T-cell (primary cell): Measurements from ENCODE around the gene MTM1. TPM values are rescaled to one million over a fixed set of nuclear protein-coding genes. Genes with fewer than 3 reads are reported as not detected.

ENCODE experiments used
- ATAC-seq, 4 experiments: fragments of 200-7000 bp in 3 of 4; fragments of 150-1000 bp in 1 of 4; cut with Tn5 transposase; replicated peaks in 1 of 4; 1 replicate in 3 of 4; 2 replicates in 1 of 4; pipeline ENCODE4 v1.10.0; 2021; ENCODE audit warnings: moderate library complexity in 3 of 4, mild to moderate bottlenecking in 2 of 4, moderate number of reproducible peaks in 1 of 4
- CTCF ChIA-PET, 2 donors: fragments of 300-600 bp; sonication (Branson Sonifier 250); formaldehyde crosslinking; loops; one replicate each; lab custom pipeline; 2022; ENCODE audit warnings: antibody characterized with exemption in 2 of 2; lab: Charles Lee
- POLR2A ChIA-PET, 2 donors: fragments of 300-600 bp; sonication (Branson Sonifier 250); formaldehyde crosslinking; loops; one replicate each; lab custom pipeline; 2022; ENCODE audit warnings: antibody characterized with exemption in 2 of 2; lab: Charles Lee
- DNase-seq, 35 experiments: peaks; one replicate each; pipeline versions ENCODE4 v3.0.0 to v3.0.0-alpha.2; 2013 to 2023
- H3K27ac ChIP-seq: one replicate; pipeline ENCODE4 v1.5.1; 2013; ENCODE audit warnings: low read length
- H3K27me3 ChIP-seq, 2 experiments: replicated peaks in 1 of 2; 1 replicate in 1 of 2; 2 replicates in 1 of 2; pipeline versions ENCODE4 v1.6.1 to v1.7.0; 2013; ENCODE audit warnings: low read length in 1 of 2, mixed read lengths in 1 of 2; ENCODE audit not compliant: control insufficient read depth in 2 of 2, insufficient read depth in 2 of 2; ENCODE audit errors: extremely low read depth in 1 of 2
- H3K36me3 ChIP-seq, 2 donors: 1 replicate in 1 of 2; 2 replicates in 1 of 2; pipeline versions ENCODE4 v1.6.1 to v1.7.0; 2013; ENCODE audit warnings: low read length in 1 of 2; ENCODE audit not compliant: control insufficient read depth in 2 of 2, insufficient read depth in 1 of 2; ENCODE audit errors: extremely low read depth in 1 of 2
- H3K4me1 ChIP-seq, 2 experiments: 1 replicate in 1 of 2; 2 replicates in 1 of 2; pipeline versions ENCODE4 v1.6.1 to v1.7.0; 2013; ENCODE audit warnings: low read length in 2 of 2, mixed read lengths in 1 of 2; ENCODE audit not compliant: insufficient read depth in 2 of 2, control insufficient read depth in 1 of 2; ENCODE audit errors: extremely low read depth in 1 of 2
- H3K4me3 ChIP-seq, 2 donors: 1 replicate in 1 of 2; 2 replicates in 1 of 2; pipeline versions ENCODE4 v1.5.1 to v1.7.0; 2013; ENCODE audit warnings: mild to moderate bottlenecking in 2 of 2, low read length in 1 of 2, moderate library complexity in 1 of 2; ENCODE audit not compliant: control insufficient read depth in 1 of 2; ENCODE audit errors: extremely low read depth in 1 of 2
- H3K9me3 ChIP-seq: 2 replicates; pipeline ENCODE4 v1.7.0; 2013
- H3K27ac Mint-ChIP-seq, 2 donors: one replicate each; pipeline ENCODE4 v1.8.0; 2020 to 2021; ENCODE audit warnings: mild to moderate bottlenecking in 2 of 2, mixed read lengths in 2 of 2
- H3K27me3 Mint-ChIP-seq, 2 donors: one replicate each; pipeline ENCODE4 v1.8.0; 2021 to 2022; ENCODE audit warnings: mixed read lengths in 2 of 2
- H3K36me3 Mint-ChIP-seq: one replicate; pipeline ENCODE4 v1.8.0; 2021; ENCODE audit warnings: mixed read lengths
- H3K4me1 Mint-ChIP-seq, 3 donors: one replicate each; pipeline ENCODE4 v1.8.0; 2020 to 2022; ENCODE audit warnings: mixed read lengths in 3 of 3, mild to moderate bottlenecking in 1 of 3
- H3K4me3 Mint-ChIP-seq, 3 donors: one replicate each; pipeline ENCODE4 v1.8.0; 2020 to 2022; ENCODE audit warnings: mild to moderate bottlenecking in 3 of 3, mixed read lengths in 3 of 3, moderate library complexity in 3 of 3
- H3K9me3 Mint-ChIP-seq, 3 donors: one replicate each; pipeline ENCODE4 v1.8.0; 2020 to 2022; ENCODE audit warnings: mixed read lengths in 3 of 3
- WGBS: methylation state at CpG from one replicate; pipeline ENCODE4 v1.1.5; 2013; ENCODE audit warnings: missing lambda C conversion rate; ENCODE audit not compliant: insufficient coverage; 5-methylcytosine and 5-hydroxymethylcytosine counted together
- total RNA-seq, 35 experiments: library from RNA in 6 of 35; stranded (reverse) in 6 of 35; fragments of 120-200 nt in 1 of 35; gene quantifications; one replicate each; pipeline versions ENCODE4 v1.2.1 to v1.2.4 and lab custom pipeline; 2013 to 2026

The MTM1 gene
- total RNA-seq, 5 donors from 2014 or later (not counting 1 experiment from before 2014, with no cell fraction given): 15.8 to 29.7 (median 20.3) TPM

DNA sequence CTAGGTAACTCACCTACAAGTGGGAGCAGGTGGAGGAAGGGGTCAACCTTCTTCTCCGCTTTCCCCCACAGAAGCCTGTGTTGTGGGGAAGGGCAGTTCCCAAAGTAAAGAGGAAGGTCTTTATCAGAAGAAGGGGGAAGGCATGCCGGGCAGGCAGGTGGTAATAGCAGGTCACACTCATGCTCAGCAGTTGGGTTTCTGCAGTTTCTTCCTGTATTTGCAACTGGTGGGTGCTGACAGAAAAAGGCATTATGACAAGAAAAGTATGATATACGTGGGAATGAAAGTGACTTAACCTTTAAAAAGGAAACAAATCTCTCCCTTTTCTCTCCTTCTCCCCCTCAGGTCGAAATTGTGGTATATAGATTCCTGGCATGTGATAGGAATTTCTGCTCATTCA, 128.4 kb downstream of the MTM1 start:
- no peaks in the 10 kb centered on the region for H3K9me3 ChIP-seq
- Mint-ChIP-seq H3K4me3 (peak overlapping the region; percentile 8 to 88 (median 41)), H3K27ac (peak overlapping the region; percentile 84 to 86), H3K4me1 (peaks cover 41 to 62% (median 60%) of the 10 kb centered on the region in 3 donors), H3K27me3 (no peaks in the 10 kb centered on the region), H3K36me3 (peaks cover 6% of the 10 kb centered on the region), H3K9me3 (no peaks in the 10 kb centered on the region)
- peak overlapping the region; percentile 44 for H3K27ac ChIP-seq
- no peaks in the 10 kb centered on the region for H3K27me3 ChIP-seq
- H3K4me3 ChIP-seq: no peak overlapping the region
- no CpG with 5 or more reads among the region's 4 CpGs for WGBS
- POLR2A ChIA-PET: no interaction called here
- CTCF ChIA-PET: interaction anchor here in 1 of 2 donors (1.7 kb wide), 1 partner anchor 13 kb away, joined by 8 read pairs; no protein-coding TSS in a partner anchor
- peaks cover 17 to 52% of the 10 kb centered on the region in 2 experiments for H3K4me1 ChIP-seq
- no peak for ATAC-seq
- H3K36me3 ChIP-seq: peaks cover 0 to 9% of the 10 kb centered on the region in 2 donors
- DNase-seq: peak in 1 of 35 experiments; percentile 18

DNA sequence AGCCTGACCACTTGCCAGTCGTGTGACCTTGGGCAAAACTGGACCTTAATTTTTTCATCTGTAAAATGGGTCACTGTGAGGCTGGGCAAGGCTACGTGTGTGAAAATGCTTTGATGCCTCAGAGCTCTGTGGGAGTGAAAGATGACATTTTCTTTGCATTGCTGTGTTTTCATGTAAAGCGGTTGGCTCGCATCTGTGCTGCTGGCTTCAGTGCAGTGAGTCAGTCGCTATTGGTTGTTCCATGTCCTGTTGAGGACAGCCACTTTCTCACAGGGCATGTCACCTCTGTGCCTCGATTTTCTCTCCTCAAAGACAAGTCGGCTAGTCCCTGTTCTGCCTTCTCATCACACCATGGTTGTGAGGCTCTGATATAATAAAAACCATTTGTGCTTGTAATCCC, 129.2 kb downstream of the MTM1 start:
- peak overlapping the region; percentile 44 for H3K27ac ChIP-seq
- no peaks in the 10 kb centered on the region for H3K27me3 ChIP-seq
- CTCF ChIA-PET: no interaction called here
- H3K36me3 ChIP-seq: peaks cover 0 to 9% of the 10 kb centered on the region in 2 donors
- H3K36me3 Mint-ChIP-seq: peaks cover 6% of the 10 kb centered on the region
- H3K4me1 Mint-ChIP-seq: peaks cover 34 to 55% (median 55%) of the 10 kb centered on the region in 3 donors
- POLR2A ChIA-PET: no interaction called here
- no peak overlapping the region for H3K4me3 ChIP-seq
- peak overlapping the region; percentile 84 to 86 for H3K27ac Mint-ChIP-seq
- ATAC-seq: no peak
- peaks cover 13 to 45% of the 10 kb centered on the region in 2 experiments for H3K4me1 ChIP-seq
- WGBS: 49% methylated on average over 4 of the region's 7 CpGs
- H3K9me3 Mint-ChIP-seq: no peaks in the 10 kb centered on the region
- H3K4me3 Mint-ChIP-seq: peak overlapping the region in 1 of 3 donors; percentile 88
- H3K9me3 ChIP-seq: no peaks in the 10 kb centered on the region
- no peaks in the 10 kb centered on the region for H3K27me3 Mint-ChIP-seq
- no peak for DNase-seq

DNA sequence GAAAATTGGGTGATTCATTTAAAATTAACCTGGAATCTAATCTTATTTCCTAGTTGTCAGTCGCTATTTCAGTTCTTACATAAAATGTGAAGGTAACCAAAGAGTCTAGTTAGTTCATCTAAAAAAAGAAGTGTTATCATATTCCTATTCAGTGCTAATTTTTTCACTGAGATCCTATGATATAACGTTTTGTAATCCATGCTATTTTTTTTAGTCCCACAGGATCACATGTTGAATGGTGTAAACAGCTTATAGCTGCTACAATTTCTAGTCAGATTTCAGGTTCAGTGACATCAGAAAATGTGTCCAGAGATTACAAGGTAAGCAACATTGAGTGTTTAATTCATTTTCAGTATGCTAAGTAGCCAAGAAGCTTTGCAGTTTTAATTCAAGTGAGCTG, 130.6 kb downstream of the MTM1 start:
- DNase-seq (no peak), ATAC-seq (no peak)
- no peak overlapping the region for H3K4me3 ChIP-seq
- peaks cover 13 to 42% of the 10 kb centered on the region in 2 experiments for H3K4me1 ChIP-seq
- H3K27ac ChIP-seq: no peak overlapping the region
- H3K9me3 ChIP-seq: no peaks in the 10 kb centered on the region
- Mint-ChIP-seq H3K27ac (no peak overlapping the region), H3K4me3 (no peak overlapping the region), H3K9me3 (no peaks in the 10 kb centered on the region), H3K4me1 (peaks cover 44 to 64% (median 64%) of the 10 kb centered on the region in 3 donors), H3K27me3 (no peaks in the 10 kb centered on the region), H3K36me3 (peaks cover 11% of the 10 kb centered on the region)
- no CpG with 5 or more reads among the region's 2 CpGs for WGBS
- ChIA-PET CTCF (interaction anchor here (0.7 to 1.4 kb wide), 5 partner anchors 9 to 838 kb away, joined by 3 to 5 read pairs (median 4); no protein-coding TSS in a partner anchor), POLR2A (interaction anchor here in 1 of 2 donors (0.6 kb wide), 1 partner anchor 33 kb away, joined by 3 read pairs; no protein-coding TSS in a partner anchor)
- peaks cover 0 to 11% of the 10 kb centered on the region in 2 donors for H3K36me3 ChIP-seq
- H3K27me3 ChIP-seq: no peaks in the 10 kb centered on the region

DNA sequence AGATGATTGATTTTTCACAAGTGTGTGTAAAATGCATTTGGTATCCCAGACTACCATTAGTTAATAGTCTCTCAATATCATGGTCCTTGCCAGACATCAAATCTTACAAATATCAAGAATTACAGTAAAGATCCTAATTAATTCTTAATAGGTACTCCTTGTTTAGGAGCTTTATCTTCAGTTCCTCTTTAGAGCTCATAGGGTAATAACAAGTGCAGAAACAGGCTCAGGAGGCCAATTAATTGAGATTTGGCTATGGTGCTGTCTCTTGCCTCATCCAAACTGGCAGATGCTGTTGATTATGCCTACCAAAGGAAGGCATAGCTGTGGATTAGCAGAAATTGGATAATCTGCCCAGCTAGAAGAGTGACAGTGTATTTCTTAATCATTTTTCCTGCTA, 131.7 kb downstream of the MTM1 start:
- H3K9me3 ChIP-seq: no peaks in the 10 kb centered on the region
- ATAC-seq (no peak), DNase-seq (no peak)
- Mint-ChIP-seq H3K4me3 (no peak overlapping the region), H3K4me1 (peaks cover 44 to 66% (median 62%) of the 10 kb centered on the region in 3 donors), H3K27me3 (no peaks in the 10 kb centered on the region), H3K9me3 (no peaks in the 10 kb centered on the region), H3K27ac (no peak overlapping the region), H3K36me3 (peaks cover 18% of the 10 kb centered on the region)
- peaks cover 0 to 13% of the 10 kb centered on the region in 2 donors for H3K36me3 ChIP-seq
- CTCF ChIA-PET: interaction anchor here (1.0 to 1.4 kb wide), 5 partner anchors 10 to 90 kb away, joined by 3 to 5 read pairs (median 4); no protein-coding TSS in a partner anchor
- POLR2A ChIA-PET: interaction anchor here in 1 of 2 donors (0.9 kb wide), 1 partner anchor 10 kb away, joined by 3 read pairs; no protein-coding TSS in a partner anchor
- no peaks in the 10 kb centered on the region for H3K27me3 ChIP-seq
- peaks cover 9 to 34% of the 10 kb centered on the region in 2 experiments for H3K4me1 ChIP-seq
- no peak overlapping the region for H3K4me3 ChIP-seq
- H3K27ac ChIP-seq: no peak overlapping the region

DNA sequence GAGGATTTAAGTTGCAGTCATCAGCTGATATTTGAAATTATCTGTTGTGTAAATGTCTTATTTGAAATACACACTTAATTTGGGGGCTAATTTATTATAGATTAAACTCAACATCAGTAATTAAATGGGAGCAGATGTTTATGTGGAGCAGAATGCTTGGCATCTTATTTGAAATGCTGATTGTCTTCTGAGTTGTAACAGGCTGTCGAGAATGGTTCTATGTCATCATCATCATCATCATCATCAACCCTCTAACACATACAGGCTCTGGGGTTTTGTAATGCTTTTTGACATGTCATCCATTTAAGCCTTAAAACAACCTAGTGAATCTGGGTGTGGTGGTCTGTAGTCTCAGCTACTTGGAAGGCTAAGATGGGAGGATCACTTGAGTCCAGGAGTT, 133.0 kb downstream of the MTM1 start:
- Mint-ChIP-seq H3K9me3 (no peaks in the 10 kb centered on the region), H3K27me3 (no peaks in the 10 kb centered on the region), H3K27ac (peak overlapping the region in 1 of 2 donors; percentile 61), H3K4me1 (peaks cover 36 to 60% (median 60%) of the 10 kb centered on the region in 3 donors), H3K4me3 (no peak overlapping the region), H3K36me3 (peaks cover 27% of the 10 kb centered on the region)
- H3K9me3 ChIP-seq: no peaks in the 10 kb centered on the region
- H3K27me3 ChIP-seq: no peaks in the 10 kb centered on the region
- ChIA-PET CTCF (interaction anchor here in 1 of 2 donors (0.7 kb wide), 1 partner anchor 15 kb away, joined by 3 read pairs; no protein-coding TSS in a partner anchor), POLR2A (interaction anchor here in 1 of 2 donors (0.6 kb wide), 1 partner anchor 132 kb away, joined by 3 read pairs; no protein-coding TSS in a partner anchor)
- no CpG with 5 or more reads among the region's 1 CpG for whole genome bisulfite sequencing
- peaks cover 0 to 17% of the 10 kb centered on the region in 2 donors for H3K36me3 ChIP-seq
- H3K4me1 ChIP-seq: peaks cover under 1 to 21% of the 10 kb centered on the region in 2 experiments
- H3K27ac ChIP-seq: no peak overlapping the region
- no peak overlapping the region for H3K4me3 ChIP-seq
- DNase-seq (no peak), ATAC-seq (no peak)

DNA sequence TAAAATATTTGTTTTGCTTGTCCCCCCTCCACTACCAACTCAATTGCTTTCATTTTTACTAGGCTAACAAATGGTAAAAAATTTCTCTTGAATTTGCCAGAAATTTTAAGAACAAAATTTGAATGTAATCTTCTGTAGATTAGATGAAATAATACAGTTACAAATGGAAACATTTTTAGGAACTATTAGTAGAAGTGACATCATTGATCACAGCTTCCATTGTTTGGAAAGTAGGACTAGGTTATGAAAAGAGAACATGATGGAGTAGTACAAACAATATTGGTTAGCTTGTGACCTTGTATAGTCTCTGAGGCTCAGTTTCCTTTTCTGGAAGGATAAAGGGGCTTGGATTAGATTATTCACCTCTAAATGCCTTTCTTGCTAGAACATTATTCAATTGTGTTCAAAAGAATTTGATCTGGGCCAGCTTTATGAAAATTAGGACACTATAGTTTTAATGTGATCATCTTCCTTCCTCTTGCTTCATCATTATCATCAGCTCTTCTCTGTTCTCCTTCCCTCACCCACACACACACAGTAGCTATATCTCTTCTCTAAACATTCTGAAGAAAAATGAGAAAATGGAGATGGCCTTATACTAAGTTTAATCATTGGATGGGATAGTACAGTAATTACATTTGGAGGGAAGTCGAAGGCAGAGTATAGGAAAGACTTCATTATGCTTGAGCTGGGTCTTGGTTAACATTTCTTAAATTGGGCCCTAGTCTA, 134.7 kb downstream of the MTM1 start:
- peaks cover 0 to 6% of the 10 kb centered on the region in 2 experiments for H3K4me1 ChIP-seq
- no peaks in the 10 kb centered on the region for H3K27me3 Mint-ChIP-seq
- ChIA-PET CTCF (interaction anchor here in 1 of 2 donors (1.5 kb wide), 1 partner anchor 11 kb away, joined by 4 read pairs; no protein-coding TSS in a partner anchor), POLR2A (interaction anchor here in 1 of 2 donors (0.6 kb wide), 1 partner anchor 224 kb away, joined by 3 read pairs; no protein-coding TSS in a partner anchor)
- no peak overlapping the region for H3K27ac ChIP-seq
- peaks cover 0 to 19% of the 10 kb centered on the region in 2 donors for H3K36me3 ChIP-seq
- peaks cover 28 to 55% (median 51%) of the 10 kb centered on the region in 3 donors for H3K4me1 Mint-ChIP-seq
- peak overlapping the region; percentile 11 to 65 for H3K27ac Mint-ChIP-seq
- ATAC-seq (no peak), DNase-seq (no peak)
- no CpG with 5 or more reads among the region's 1 CpG for WGBS
- no peaks in the 10 kb centered on the region for H3K9me3 ChIP-seq
- H3K27me3 ChIP-seq: no peaks in the 10 kb centered on the region
- H3K9me3 Mint-ChIP-seq: no peaks in the 10 kb centered on the region
- H3K4me3 Mint-ChIP-seq: no peak overlapping the region
- peaks cover 34% of the 10 kb centered on the region for H3K36me3 Mint-ChIP-seq
- H3K4me3 ChIP-seq: no peak overlapping the region
